ENCODE measurements around the gene CD81. TPM values are rescaled to one million over a fixed set of nuclear protein-coding genes. Genes with fewer than 3 reads are reported as not detected.

The CD81 gene
- total RNA-seq, 4 donors from 2014 or later: 264 to 370 (median 298) TPM

DNA sequence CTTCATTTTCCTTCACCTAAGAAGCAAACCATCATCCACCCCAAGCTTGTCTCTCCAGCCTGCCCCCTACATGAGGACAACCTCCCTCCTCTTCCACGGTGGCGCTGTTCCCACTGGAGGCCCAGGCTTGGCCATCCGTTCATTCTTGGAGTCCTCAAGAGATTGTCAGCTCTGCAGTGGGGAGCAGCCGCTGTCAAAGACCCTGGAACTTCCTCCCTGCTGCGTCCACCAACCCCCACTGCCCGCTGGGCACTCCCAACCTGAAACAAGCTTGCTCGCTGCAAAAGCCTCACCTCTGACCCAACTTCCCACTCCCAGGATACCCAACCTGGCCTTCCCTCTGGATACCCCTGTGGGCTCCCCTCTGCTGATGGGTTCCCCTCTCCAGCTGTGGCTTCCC lies 10.4 kb upstream of the CD81 start:
- no peak for TF ChIP-seq POLR2A (IDR thresholded peaks at IDR 0.05)
- TF ChIP-seq, protein P1, sequence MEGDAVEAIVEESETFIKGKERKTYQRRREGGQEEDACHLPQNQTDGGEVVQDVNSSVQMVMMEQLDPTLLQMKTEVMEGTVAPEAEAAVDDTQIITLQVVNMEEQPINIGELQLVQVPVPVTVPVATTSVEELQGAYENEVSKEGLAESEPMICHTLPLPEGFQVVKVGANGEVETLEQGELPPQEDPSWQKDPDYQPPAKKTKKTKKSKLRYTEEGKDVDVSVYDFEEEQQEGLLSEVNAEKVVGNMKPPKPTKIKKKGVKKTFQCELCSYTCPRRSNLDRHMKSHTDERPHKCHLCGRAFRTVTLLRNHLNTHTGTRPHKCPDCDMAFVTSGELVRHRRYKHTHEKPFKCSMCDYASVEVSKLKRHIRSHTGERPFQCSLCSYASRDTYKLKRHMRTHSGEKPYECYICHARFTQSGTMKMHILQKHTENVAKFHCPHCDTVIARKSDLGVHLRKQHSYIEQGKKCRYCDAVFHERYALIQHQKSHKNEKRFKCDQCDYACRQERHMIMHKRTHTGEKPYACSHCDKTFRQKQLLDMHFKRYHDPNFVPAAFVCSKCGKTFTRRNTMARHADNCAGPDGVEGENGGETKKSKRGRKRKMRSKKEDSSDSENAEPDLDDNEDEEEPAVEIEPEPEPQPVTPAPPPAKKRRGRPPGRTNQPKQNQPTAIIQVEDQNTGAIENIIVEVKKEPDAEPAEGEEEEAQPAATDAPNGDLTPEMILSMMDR (IDR thresholded peaks at IDR 0.05): no peak
- H3K4me3 ChIP-seq (replicated peaks in 1 of 3): no peak overlapping the region

DNA sequence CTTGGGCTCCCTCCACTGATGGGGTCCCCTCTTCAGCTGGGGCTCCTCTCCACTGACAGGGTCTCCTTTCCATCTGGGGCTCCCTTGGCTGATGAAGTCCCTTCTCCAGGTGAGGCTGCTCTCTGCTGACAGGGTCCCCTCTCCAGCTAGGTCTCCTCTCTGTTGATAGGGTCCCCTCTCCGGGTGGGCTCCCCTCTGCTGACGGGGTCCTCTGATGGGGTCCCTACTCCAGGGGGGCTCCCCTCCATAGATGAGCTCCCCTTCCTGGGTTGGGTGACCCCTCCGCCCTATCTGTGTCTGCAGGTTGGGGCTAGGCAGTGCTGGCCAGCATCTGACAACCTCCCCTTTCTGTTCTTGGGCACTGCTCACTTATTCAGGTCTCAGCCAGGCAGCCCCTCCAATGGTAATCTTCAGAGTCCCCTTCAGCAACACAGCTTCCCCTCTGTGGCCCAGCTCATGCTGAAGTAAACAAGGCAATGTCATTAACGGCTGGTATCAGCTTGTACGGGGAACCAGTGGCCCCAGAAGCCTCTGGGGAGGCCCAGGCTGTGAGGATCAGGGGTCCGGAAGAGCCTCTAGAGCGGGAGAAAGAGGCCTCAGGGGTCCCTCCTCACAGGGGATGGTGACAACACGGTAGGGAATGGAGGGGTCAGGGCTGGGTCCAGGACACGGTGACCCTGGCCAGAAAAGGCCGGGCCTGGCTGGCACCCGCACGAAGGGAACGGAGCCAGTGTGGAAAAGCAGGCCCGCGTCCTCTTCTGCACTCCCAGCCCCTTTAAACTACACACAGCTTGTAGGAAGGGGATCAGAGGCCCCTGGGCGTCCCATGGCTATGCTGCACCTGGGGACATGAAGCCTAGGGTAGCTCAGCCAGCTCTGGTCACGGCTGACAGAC lies 9.6 kb upstream of the CD81 start:
- DNase-seq: no peak
- H3K27ac ChIP-seq: no peak overlapping the region
- no peaks in the 10 kb centered on the region for H3K36me3 ChIP-seq
- TF ChIP-seq, protein P1 (IDR thresholded peaks at IDR 0.05): no peak
- TF ChIP-seq POLR2A (IDR thresholded peaks at IDR 0.05): no peak
- WGBS, 2 donors: 85 to 92% methylated on average over 15 of the region's 17 CpGs
- H3K27me3 ChIP-seq: no peaks in the 10 kb centered on the region
- no peaks in the 10 kb centered on the region for H3K9me3 ChIP-seq
- intact Hi-C loops (cut with DNase I): loop anchor here (5.0 kb wide), 1 partner anchor 40 kb away; no protein-coding TSS in a partner anchor
- H3K4me3 ChIP-seq (replicated peaks in 1 of 3): no peak overlapping the region
- H3K4me1 ChIP-seq: peaks cover 5 to 18% of the 10 kb centered on the region in 2 donors

More for the DNA sequence above, 10.4 kb upstream of the CD81 start:
- Histone ChIP-seq H3K27ac (no peak overlapping the region), H3K27me3 (no peaks in the 10 kb centered on the region), H3K36me3 (no peaks in the 10 kb centered on the region), H3K9me3 (no peaks in the 10 kb centered on the region), H3K4me1 (peaks cover 5 to 18% of the 10 kb centered on the region in 2 donors)
- 74 to 80% methylated on average over 7 of the region's 7 CpGs for WGBS, 2 donors
- intact Hi-C loops (cut with DNase I): loop anchor here (5.0 kb wide), 1 partner anchor 39 kb away; no protein-coding TSS in a partner anchor
- no peak for DNase-seq

DNA sequence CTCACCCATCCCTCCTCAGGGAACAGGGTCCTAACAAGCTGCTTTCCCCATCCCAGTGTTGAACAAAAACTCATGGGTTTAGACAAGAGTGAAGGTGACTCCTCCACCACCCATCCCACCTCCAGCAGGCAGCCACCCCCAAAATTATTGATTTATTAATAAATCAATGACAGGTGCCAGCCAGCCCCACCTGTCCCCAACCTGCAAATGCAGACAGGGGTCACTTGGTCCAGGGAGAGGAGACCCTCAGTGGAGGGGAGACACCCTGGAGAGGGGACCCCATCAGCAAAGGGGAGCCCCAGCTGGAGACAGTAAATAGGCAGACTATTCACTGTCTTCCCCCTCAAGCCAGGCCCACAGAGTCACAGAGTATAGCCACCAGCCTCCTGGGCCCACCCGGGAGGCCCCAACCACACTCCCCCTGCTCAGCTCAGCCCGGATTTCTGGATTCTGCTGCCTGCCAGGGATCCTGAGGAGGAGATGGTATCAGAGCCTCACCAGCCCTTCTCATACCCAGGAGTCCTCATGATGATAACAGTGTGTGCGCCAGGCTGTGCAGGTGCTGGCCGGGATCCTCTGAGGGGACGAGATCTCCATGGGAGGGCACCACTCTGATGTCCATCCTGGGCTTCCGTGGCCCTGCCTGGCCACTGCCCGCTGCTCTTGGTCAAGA lies 8.8 kb upstream of the CD81 start:
- 83 to 100% methylated on average over 1 to 3 of the region's 7 CpGs for WGBS, 2 donors
- DNase-seq: no peak
- no peak for TF ChIP-seq POLR2A (IDR thresholded peaks at IDR 0.05)
- TF ChIP-seq, protein P1 (IDR thresholded peaks at IDR 0.05): no peak
- Histone ChIP-seq H3K36me3 (no peaks in the 10 kb centered on the region), H3K4me3 (replicated peaks in 1 of 3) (no peak overlapping the region), H3K27me3 (no peaks in the 10 kb centered on the region), H3K4me1 (peaks cover 5 to 18% of the 10 kb centered on the region in 2 donors), H3K27ac (no peak overlapping the region), H3K9me3 (no peaks in the 10 kb centered on the region)
- intact Hi-C loops (cut with DNase I): loop anchor here (5.0 kb wide), 1 partner anchor 41 kb away; no protein-coding TSS in a partner anchor

DNA sequence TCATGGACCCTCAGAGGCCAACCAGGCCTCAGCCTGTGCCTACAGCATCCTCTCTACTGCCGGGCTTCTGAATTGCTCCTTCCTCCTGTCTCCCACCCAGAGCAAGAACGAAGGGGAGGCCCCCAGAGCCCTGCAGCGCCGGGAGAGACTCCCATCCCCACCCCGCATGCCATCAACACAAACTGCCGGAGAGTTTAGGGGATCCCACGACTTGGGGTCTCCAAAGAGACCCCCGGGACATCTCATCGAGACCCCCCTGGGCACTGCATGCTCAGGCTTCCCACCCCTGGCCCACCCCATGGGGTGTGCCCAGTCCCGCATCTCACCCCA lies 8.3 kb upstream of the CD81 start:
- no peak for DNase-seq
- TF ChIP-seq POLR2A (IDR thresholded peaks at IDR 0.05): no peak
- TF ChIP-seq, protein P1 (IDR thresholded peaks at IDR 0.05): no peak
- H3K4me3 ChIP-seq (replicated peaks in 1 of 3): no peak overlapping the region
- H3K9me3 ChIP-seq: no peaks in the 10 kb centered on the region
- intact Hi-C loops (cut with DNase I): loop anchor here (5.0 kb wide), 1 partner anchor 42 kb away; no protein-coding TSS in a partner anchor
- H3K27ac ChIP-seq: no peak overlapping the region
- no peaks in the 10 kb centered on the region for H3K27me3 ChIP-seq
- H3K4me1 ChIP-seq: peaks cover 5 to 20% of the 10 kb centered on the region in 2 donors
- WGBS, 2 donors: 79 to 81% methylated on average over 9 to 10 of the region's 10 CpGs
- H3K36me3 ChIP-seq: no peaks in the 10 kb centered on the region

All from thyroid gland (tissue), 4 donors.